Fibroblast of lung (primary cell): ENCODE results near the gene NMT1.

Source experiments
- CTCF ChIP-seq, 2 donors: IDR thresholded peaks in 1 of 2; conservative IDR thresholded peaks in 1 of 2; 1 replicate in 1 of 2; 2 replicates in 1 of 2; pipeline ENCODE4 v1.5.1; 2011 to 2012; ENCODE audit warnings: low read length in 2 of 2, control low read depth in 1 of 2, inconsistent platforms in 1 of 2, low read depth in 1 of 2, mild to moderate bottlenecking in 1 of 2
- EZH2 ChIP-seq: IDR thresholded peaks from 2 replicates; pipeline ENCODE4 v1.5.1; 2012; ENCODE audit warnings: low read length, control low read depth, mild to moderate bottlenecking; ENCODE audit errors: missing control alignments

- TF ChIP-seq CTCF (conservative IDR thresholded peaks at IDR 0.05 in 1 of 2, IDR thresholded peaks at IDR 0.05 in 1 of 2; ENCODE audit: low read depth in 1 of 2, low read length in 2 of 2) = no peak
- TF ChIP-seq EZH2 = no peak
Measured at GRCh38 chr17:45050481-45051059, 10.5 kb upstream of the NMT1 start.
